Thyroid gland (tissue), 4 donors: ENCODE measurements around the gene FRMD4A. TPM values are rescaled to one million over a fixed set of nuclear protein-coding genes. Genes with fewer than 3 reads are reported as not detected.

Experiments
- DNase-seq, 2 donors: peaks; one replicate each; pipeline ENCODE4 v3.0.0-alpha.2; 2019
- H3K27ac ChIP-seq, 3 donors: fragments of 200-600 bp; sonication (generic); 1 replicate in 2 of 3; 2 replicates in 1 of 3; pipeline ENCODE4 v1.5.1; 2016 to 2019; ENCODE audit warnings: mild to moderate bottlenecking in 1 of 3, moderate library complexity in 1 of 3
- H3K27me3 ChIP-seq: fragments of 200-600 bp; sonication (generic); one replicate; pipeline ENCODE4 v1.5.1; 2019
- H3K36me3 ChIP-seq, 2 donors: fragments of 200-600 bp; sonication (generic); one replicate each; pipeline ENCODE4 v1.5.1; 2016 to 2019
- H3K4me1 ChIP-seq, 2 donors: fragments of 200-600 bp; sonication (generic); one replicate each; pipeline ENCODE4 v1.5.1; 2017 to 2019
- H3K4me3 ChIP-seq, 3 donors: fragments of 200-600 bp; sonication (generic); replicated peaks in 1 of 3; 1 replicate in 2 of 3; 2 replicates in 1 of 3; pipeline ENCODE4 v1.5.1; 2016; ENCODE audit warnings: mild to moderate bottlenecking in 1 of 3
- H3K9me3 ChIP-seq: fragments of 200-600 bp; sonication (generic); one replicate; pipeline ENCODE4 v1.5.1; 2017
- CTCF ChIP-seq, 6 experiments: fragments of 200-600 bp in 3 of 6; fragments of 450-650 bp in 3 of 6; sonication (generic) in 3 of 6; IDR thresholded peaks; one replicate each; pipeline ENCODE4 v1.5.1; 2016 to 2019; ENCODE audit warnings: antibody characterized with exemption in 6 of 6, mild to moderate bottlenecking in 2 of 6, inconsistent platforms in 1 of 6, moderate library complexity in 1 of 6
- POLR2A ChIP-seq, 2 donors: fragments of 450-650 bp; IDR thresholded peaks; one replicate each; pipeline ENCODE4 v1.6.1; 2017; ENCODE audit warnings: antibody characterized with exemption in 2 of 2, mild to moderate bottlenecking in 2 of 2, moderate library complexity in 1 of 2
- WGBS, 2 donors: methylation state at CpG; one replicate each; pipeline ENCODE4 v1.1.5; 2017; 5-methylcytosine and 5-hydroxymethylcytosine counted together
- intact Hi-C: fragments of 100-400 bp; cut with DNase I; formaldehyde crosslinking; loops from one replicate; pipeline ENCODE4 v1.15.1; 2023
- total RNA-seq, 4 donors: library from RNA; depleted of rRNA; stranded (reverse); fragments of >200 nt; gene quantifications; one replicate each; pipeline ENCODE4 v1.2.3, GENCODE V29; 2016

FRMD4A gene
- total RNA-seq, 4 donors from 2014 or later = 10.6 to 18.6 (median 16.3) TPM

GRCh38 chr10:14040787-14041631 is 289.7 kb downstream of the FRMD4A start:
- TF ChIP-seq POLR2A (IDR thresholded peaks at IDR 0.05) (no peak), CTCF (IDR thresholded peaks at IDR 0.05) (no peak)
- peak overlapping the region in 1 of 3 donors; percentile 29 for H3K27ac ChIP-seq
- no peaks in the 10 kb centered on the region for H3K27me3 ChIP-seq
- H3K4me3 ChIP-seq = no peak overlapping the region
- H3K9me3 ChIP-seq = no peaks in the 10 kb centered on the region
- 46 to 54% methylated on average over 9 of the region's 9 CpGs for WGBS, 2 donors
- intact Hi-C loops = no loop called here
- H3K4me1 ChIP-seq = peaks cover 0 to 11% of the 10 kb centered on the region in 2 donors
- H3K36me3 ChIP-seq = no peaks in the 10 kb centered on the region
- no peak for DNase-seq

- intact Hi-C loops = no loop called here
- Histone ChIP-seq H3K27me3 (no peaks in the 10 kb centered on the region), H3K9me3 (no peaks in the 10 kb centered on the region), H3K27ac (peak overlapping the region in 1 of 3 donors; percentile 29), H3K4me1 (peaks cover 0 to 11% of the 10 kb centered on the region in 2 donors), H3K4me3 (no peak overlapping the region), H3K36me3 (no peaks in the 10 kb centered on the region)
- WGBS, 2 donors = 80 to 84% methylated on average over 4 of the region's 4 CpGs
- DNase-seq = no peak
- no peak for TF ChIP-seq CTCF (IDR thresholded peaks at IDR 0.05)
- no peak for TF ChIP-seq POLR2A (IDR thresholded peaks at IDR 0.05)
Measured at GRCh38 chr10:14039968-14040668, 290.6 kb downstream of the FRMD4A start.

GRCh38 chr10:14036233-14036632 is 294.5 kb downstream of the FRMD4A start:
- WGBS, 2 donors = 76 to 77% methylated on average over 7 of the region's 7 CpGs
- H3K36me3 ChIP-seq = no peaks in the 10 kb centered on the region
- no peak overlapping the region for H3K4me3 ChIP-seq
- no peak for TF ChIP-seq POLR2A (IDR thresholded peaks at IDR 0.05)
- TF ChIP-seq CTCF (IDR thresholded peaks at IDR 0.05) = no peak
- intact Hi-C loops = no loop called here
- no peaks in the 10 kb centered on the region for H3K9me3 ChIP-seq
- DNase-seq = no peak
- H3K27me3 ChIP-seq = no peaks in the 10 kb centered on the region
- H3K4me1 ChIP-seq = peaks cover 0 to 8% of the 10 kb centered on the region in 2 donors
- H3K27ac ChIP-seq = no peak overlapping the region

GRCh38 chr10:14035506-14035905 is 295.2 kb downstream of the FRMD4A start:
- no peak for DNase-seq
- WGBS, 2 donors = 60 to 69% methylated on average over 6 of the region's 6 CpGs
- H3K4me3 ChIP-seq = no peak overlapping the region
- no peaks in the 10 kb centered on the region for H3K9me3 ChIP-seq
- no peaks in the 10 kb centered on the region for H3K36me3 ChIP-seq
- H3K27ac ChIP-seq = no peak overlapping the region
- no peaks in the 10 kb centered on the region for H3K27me3 ChIP-seq
- H3K4me1 ChIP-seq = peaks cover 0 to under 1% of the 10 kb centered on the region in 2 donors
- intact Hi-C loops = no loop called here
- TF ChIP-seq POLR2A (IDR thresholded peaks at IDR 0.05) (no peak), CTCF (IDR thresholded peaks at IDR 0.05) (no peak)
